ENCODE data around the gene GRM1.

- TF ChIP-seq CTCF (IDR thresholded peaks at IDR 0.05) (no peak), POLR2AphosphoS5 (IDR thresholded peaks at IDR 0.05) (no peak)
Measured at GRCh38 chr6:146363838-146364607, 335.2 kb downstream of the GRM1 start.

All from prostate gland (tissue), 2 donors.